Gastrocnemius medialis (tissue), 4 donors: ENCODE measurements around the gene TBX1.

Source experiments
- CTCF ChIP-seq, 5 experiments: fragments of 450-650 bp in 3 of 5; fragments of 200-600 bp in 2 of 5; sonication (generic) in 2 of 5; IDR thresholded peaks in 4 of 5; conservative IDR thresholded peaks in 1 of 5; 1 replicate in 4 of 5; 2 replicates in 1 of 5; pipeline ENCODE4 v1.5.1; 2016 to 2019; ENCODE audit warnings: antibody characterized with exemption in 5 of 5, mild to moderate bottlenecking in 3 of 5, moderate library complexity in 3 of 5
- POLR2A ChIP-seq, 2 donors: fragments of 450-650 bp; IDR thresholded peaks; one replicate each; pipeline ENCODE4 v1.6.1; 2017; ENCODE audit warnings: antibody characterized with exemption in 2 of 2, mild to moderate bottlenecking in 2 of 2, moderate library complexity in 2 of 2

- TF ChIP-seq CTCF (IDR thresholded peaks at IDR 0.05 in 4 of 5, conservative IDR thresholded peaks at IDR 0.05 in 1 of 5) (no peak), POLR2A (IDR thresholded peaks at IDR 0.05) (no peak)
These were observed 31.7 kb upstream of the TBX1 start for GRCh38 chr22:19728836-19729235.
